Stimulated activated naive CD8-positive, alpha-beta T cell treated with anti-CD3 and anti-CD28 coated beads, Interleukin-15, amount 100 ng/mL, for 72 hours (primary cell): Measurements from ENCODE around the gene SLC13A3.

ENCODE experiments used
- ATAC-seq: fragments of 150-1000 bp; cut with Tn5 transposase; 2 replicates; pipeline ENCODE4 v1.10.0; 2021; ENCODE audit warnings: mild to moderate bottlenecking, moderate library complexity
- DNase-seq, 2 donors: peaks; one replicate each; pipeline ENCODE4 v3.0.0; 2021 to 2022
- H3K27ac Mint-ChIP-seq, 2 donors: one replicate each; pipeline ENCODE4 v1.8.0; 2022; ENCODE audit warnings: mild to moderate bottlenecking in 2 of 2, mixed read lengths in 2 of 2, moderate library complexity in 2 of 2
- H3K27me3 Mint-ChIP-seq: one replicate; pipeline ENCODE4 v1.8.0; 2022; ENCODE audit warnings: mixed read lengths
- H3K4me1 Mint-ChIP-seq: one replicate; pipeline ENCODE4 v1.8.0; 2022; ENCODE audit warnings: mild to moderate bottlenecking, mixed read lengths
- H3K4me3 Mint-ChIP-seq, 2 donors: one replicate each; pipeline ENCODE4 v1.8.0; 2022; ENCODE audit warnings: mild to moderate bottlenecking in 2 of 2, mixed read lengths in 2 of 2, moderate library complexity in 1 of 2
- H3K9me3 Mint-ChIP-seq, 2 donors: one replicate each; pipeline ENCODE4 v1.8.0; 2022; ENCODE audit warnings: mixed read lengths in 2 of 2

Gene SLC13A3

DNA sequence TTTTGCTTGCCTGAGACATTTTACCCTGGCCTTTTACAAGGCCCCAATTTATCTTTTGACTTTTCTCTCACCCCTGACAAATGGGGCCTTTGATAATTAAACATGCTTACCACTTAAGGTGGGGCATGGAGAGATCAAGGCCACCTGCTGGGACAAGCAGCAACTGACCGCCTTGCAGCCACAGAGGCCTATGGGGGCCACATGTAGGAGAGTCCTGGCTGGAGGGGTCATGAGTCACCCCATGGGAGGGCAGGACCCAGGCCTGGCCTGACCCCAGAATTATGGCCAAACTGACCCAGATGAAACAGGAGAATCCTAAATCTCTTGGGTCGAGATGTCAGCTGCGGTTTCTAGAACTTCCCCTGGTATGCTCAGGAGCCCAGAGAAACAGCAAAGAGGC is 92.3 kb downstream of the SLC13A3 start:
- Mint-ChIP-seq H3K4me3 (no peak overlapping the region), H3K9me3 (no peaks in the 10 kb centered on the region), H3K27ac (no peak overlapping the region), H3K4me1 (peaks cover 47% of the 10 kb centered on the region), H3K27me3 (no peaks in the 10 kb centered on the region)
- ATAC-seq (no peak), DNase-seq (no peak)

DNA sequence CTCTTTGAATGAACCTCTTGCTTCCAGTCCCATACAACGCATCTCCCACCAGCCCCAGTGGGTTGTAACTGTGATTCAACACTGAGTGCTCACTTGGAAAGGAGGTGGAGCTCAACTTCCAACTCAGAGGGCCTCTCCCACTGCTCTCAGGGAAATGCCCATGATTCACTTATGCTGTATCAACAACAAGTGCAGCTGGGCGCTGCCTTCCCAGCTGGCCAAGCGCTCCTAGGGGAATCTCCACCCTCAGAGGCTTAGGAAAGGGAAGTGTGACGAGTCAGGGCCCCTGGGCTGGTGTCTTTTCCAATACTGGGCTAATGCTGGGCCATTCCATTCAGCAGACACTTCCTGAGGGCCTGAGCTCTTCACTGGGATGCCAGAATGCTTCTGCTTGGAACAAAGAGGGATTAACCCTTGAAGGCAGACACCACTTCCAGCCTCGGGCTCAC is 92.7 kb downstream of the SLC13A3 start:
- Mint-ChIP-seq H3K4me1 (peaks cover 48% of the 10 kb centered on the region), H3K4me3 (no peak overlapping the region), H3K27ac (no peak overlapping the region), H3K27me3 (no peaks in the 10 kb centered on the region), H3K9me3 (no peaks in the 10 kb centered on the region)
- ATAC-seq (peak; percentile 89), DNase-seq (peak in 1 of 2 donors; percentile 60)

DNA sequence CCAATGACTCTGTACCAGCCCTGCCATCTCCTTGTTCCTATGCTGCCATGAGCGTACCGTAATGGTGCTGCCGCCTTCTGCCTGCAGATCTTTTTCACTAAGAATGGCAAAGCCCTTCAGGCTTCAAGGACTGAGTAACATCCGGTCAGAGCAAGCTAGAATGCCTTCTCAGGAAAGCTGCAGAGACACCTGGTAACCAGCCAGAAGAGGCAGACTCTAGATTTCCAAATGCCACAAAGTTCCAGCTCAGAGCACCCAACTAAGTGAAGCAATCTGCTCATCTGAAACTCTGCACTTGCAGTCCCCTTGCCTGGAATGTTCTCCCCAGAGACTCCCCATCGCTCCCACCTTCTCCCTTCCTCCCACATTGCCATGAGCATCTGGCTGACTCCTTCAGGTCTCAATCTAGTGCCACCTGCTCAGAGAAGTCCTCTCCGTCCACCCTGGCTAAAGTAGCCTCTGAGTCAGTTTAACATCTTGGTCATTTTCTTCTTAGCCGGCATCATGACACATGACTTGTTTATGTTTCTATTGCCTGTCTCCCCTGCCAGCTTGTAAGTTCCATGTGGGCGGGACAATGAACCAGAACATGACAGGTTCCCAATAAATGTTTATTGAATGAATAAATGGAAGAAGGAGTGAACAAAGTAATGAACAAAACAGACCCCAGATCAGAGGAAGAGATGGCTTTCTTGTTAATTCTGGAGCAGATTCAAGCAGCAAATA is 93.9 kb downstream of the SLC13A3 start:
- Mint-ChIP-seq H3K9me3 (no peaks in the 10 kb centered on the region), H3K27ac (peak overlapping the region in 1 of 2 donors; percentile 38), H3K4me1 (peaks cover 60% of the 10 kb centered on the region), H3K27me3 (no peaks in the 10 kb centered on the region), H3K4me3 (no peak overlapping the region)
- no peak for DNase-seq
- no peak for ATAC-seq

DNA sequence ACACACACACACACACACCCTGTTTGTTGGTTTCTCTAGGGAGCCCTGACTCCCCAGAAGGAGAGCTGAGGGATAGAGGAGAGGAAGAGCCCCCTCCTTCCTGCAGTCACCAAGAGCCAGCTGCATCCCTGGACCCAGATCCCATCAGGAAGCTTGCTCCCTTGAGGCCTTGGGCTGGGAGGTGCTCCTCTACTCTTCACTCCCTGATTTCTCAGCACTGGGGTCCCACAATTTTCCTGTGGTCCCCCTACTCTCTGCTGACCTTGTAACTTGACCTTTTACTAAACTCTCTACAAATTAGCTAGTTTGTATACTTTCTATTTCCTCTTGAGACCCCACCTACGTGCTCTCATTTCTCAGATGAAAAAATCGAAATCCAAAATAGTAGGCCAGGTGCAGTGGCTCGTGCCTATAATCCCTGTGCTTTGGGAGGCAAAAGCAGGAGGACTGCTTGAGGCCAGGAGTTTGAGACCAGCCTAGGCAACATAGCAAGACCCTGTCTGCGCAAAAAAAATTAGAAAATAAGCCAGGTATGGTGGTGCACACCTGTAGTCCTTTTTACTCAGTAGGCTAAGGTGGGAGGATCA is 95.8 kb downstream of the SLC13A3 start:
- no peak for ATAC-seq
- Mint-ChIP-seq H3K27me3 (peaks cover 5% of the 10 kb centered on the region), H3K4me3 (no peak overlapping the region), H3K9me3 (no peaks in the 10 kb centered on the region), H3K4me1 (peaks cover 69% of the 10 kb centered on the region), H3K27ac (peak overlapping the region in 1 of 2 donors; percentile 5)
- DNase-seq: no peak

DNA sequence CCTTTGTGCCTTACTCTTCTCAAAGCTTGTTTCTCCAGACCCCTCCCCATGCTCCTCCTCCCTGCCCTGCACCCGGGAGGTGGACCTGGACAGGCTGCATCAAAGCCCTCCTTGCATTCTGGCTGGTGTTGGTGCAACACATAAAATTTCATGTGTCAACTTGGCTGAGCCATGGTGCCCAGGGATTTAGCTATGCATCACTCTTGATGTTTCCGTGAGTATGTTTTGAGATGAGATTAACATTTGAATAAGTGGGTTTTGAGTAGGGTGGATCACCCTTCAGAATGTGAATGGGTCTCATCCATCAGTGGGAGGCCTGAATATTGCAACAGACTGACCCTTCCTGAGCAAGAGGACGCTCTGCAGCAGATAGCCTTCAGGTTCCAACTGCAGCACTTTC is 96.4 kb downstream of the SLC13A3 start:
- ATAC-seq: no peak
- Mint-ChIP-seq H3K27me3 (peaks cover 9% of the 10 kb centered on the region), H3K9me3 (no peaks in the 10 kb centered on the region), H3K4me1 (peaks cover 66% of the 10 kb centered on the region), H3K27ac (no peak overlapping the region), H3K4me3 (no peak overlapping the region)
- DNase-seq: no peak

DNA sequence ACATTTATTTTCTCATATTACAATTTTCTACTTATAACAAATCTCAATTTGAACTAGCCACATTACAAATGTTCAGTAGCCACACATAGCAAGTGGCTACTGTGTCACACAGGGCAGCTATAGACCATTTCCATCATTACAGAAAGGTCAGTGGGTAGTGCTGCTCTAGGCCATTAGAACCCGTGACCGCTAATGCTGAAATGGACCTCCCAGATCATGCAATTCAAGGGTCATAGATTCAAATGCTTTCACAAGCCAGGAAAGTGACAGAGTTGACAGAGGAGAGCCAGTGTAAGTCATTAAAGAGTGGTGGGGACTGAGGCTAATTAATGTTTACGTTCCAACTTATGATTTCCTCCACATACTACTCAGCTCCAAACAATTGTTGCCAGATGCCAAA is 97.3 kb downstream of the SLC13A3 start:
- no peak for ATAC-seq
- Mint-ChIP-seq H3K4me1 (peaks cover 61% of the 10 kb centered on the region), H3K27ac (no peak overlapping the region)

DNA sequence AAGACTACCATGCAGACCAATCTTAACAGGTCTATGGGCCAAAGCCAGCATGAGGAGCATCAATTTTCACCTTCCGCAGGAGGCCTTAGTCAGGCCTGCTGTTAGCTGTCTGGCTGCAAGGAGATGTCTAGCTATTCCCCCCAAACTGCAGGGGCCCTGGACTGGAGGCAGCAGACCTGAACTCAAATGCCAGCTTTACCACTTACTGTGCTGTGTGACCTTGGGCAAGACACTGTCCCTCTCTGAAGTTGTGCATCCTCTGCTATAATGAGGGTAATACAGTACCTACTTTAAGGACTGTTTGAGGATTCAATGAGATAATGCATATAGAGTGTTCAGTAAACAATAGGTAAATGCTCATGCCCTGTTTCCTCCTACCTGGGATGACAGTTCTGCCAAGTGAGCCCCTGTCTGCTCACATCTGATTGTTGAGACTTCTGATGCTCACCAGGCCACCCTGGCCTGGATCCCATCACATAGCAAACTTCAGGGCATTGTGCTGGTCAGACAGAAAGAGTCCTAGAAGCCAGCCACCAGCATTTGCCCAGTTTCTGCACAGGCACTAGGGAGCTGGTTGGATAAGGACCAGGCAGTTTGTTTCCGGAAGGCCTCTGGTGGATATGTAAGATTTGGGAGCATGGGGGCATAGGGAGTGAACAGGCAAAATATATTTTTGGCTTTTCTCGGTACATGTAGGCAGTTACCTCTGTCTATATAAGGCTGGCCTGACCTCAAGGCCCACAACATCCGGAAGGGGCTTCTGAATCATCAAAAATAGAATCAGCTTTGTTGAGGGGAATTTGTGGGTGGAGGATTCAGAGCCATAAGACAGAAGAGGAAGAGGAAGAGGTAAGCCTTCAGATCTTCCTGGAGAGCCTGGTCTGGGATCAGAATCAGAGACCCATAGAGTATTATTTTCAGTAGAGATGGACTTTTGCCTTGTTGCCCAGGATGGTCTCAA is 98.5 kb downstream of the SLC13A3 start:
- peak; percentile 96 for ATAC-seq
- Mint-ChIP-seq H3K4me1 (peaks cover 51% of the 10 kb centered on the region), H3K27ac (peak overlapping the region; percentile 63 to 65), H3K27me3 (peaks cover 9% of the 10 kb centered on the region), H3K9me3 (no peaks in the 10 kb centered on the region), H3K4me3 (peak overlapping the region; percentile 74 to 75)
- peak; percentile 57 to 68 for DNase-seq

More for the DNA sequence above, 97.3 kb downstream of the SLC13A3 start:
- Mint-ChIP-seq H3K9me3 (no peaks in the 10 kb centered on the region), H3K4me3 (no peak overlapping the region), H3K27me3 (peaks cover 9% of the 10 kb centered on the region)
- DNase-seq: no peak

DNA sequence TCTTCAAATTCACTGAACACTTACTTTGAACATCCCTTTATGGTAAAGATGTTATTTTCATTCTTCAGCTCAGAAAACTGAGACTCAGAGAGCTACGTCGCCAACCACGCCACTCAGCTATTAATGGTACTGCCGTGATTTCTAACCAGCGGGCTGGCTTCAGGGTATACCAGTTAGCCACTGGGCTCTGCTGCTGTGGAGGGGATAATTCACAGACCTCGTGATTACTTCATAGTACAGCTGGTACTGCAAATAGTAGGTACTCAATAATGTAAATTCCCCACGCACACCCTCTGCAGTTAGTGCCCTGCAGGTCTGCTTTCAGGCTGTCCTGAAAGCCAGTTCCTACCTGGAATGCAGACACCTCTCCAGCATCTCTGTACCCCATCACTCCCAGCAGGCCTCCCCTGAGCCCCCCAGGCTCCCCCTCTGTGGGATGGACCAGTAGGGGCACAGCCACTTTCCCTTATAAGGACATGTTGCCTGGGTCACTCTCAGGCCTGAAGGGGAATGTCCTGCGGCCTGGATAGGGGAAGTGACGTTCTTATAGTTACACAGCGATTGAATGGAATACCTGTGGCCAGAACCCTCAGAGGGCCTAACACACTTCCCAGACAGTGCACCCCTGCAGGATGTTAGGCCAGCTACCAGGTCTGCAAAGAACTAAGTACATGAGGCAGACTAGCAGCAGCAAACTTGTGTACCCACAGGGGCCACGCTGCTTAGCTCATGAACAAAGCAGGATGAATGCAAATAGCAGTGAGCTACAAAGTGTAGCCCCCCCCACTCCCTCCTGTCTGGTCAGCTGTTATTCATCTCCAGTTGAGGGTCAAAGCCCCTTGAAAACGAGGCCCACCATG is 99.5 kb downstream of the SLC13A3 start:
- H3K27ac Mint-ChIP-seq: no peak overlapping the region
- H3K4me3 Mint-ChIP-seq: no peak overlapping the region
- DNase-seq (no peak), ATAC-seq (no peak)
- peaks cover 9% of the 10 kb centered on the region for H3K27me3 Mint-ChIP-seq
- no peaks in the 10 kb centered on the region for H3K9me3 Mint-ChIP-seq
- peaks cover 45% of the 10 kb centered on the region for H3K4me1 Mint-ChIP-seq

DNA sequence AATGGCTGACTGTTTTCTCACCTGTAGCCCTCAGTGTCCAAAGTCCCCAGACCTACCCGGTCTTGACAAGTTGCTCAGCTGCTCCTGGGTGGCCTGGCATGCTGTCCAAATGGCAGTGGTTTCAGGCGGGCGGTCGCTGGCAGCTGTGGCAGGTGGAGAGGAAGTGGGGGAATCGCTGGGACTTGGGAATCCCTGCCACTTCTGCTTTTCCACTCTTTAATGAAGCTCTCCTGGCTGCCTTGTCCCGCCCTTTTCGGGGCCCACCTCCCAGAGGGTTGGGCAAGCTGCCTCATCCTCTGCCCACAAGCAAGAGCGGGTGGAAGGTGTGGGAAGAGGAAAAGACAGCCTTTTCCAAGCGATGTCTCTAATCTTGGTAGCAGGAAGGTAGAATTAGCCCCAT is 100.8 kb downstream of the SLC13A3 start, which contains the start of gene OCSTAMP:
TSS of gene OCSTAMP (minus strand) at position 194 of the 400 bp plus-strand sequence. CDS start at position 100, 94 bp downstream.
- DNase-seq (no peak), ATAC-seq (no peak)
- Mint-ChIP-seq H3K27me3 (peaks cover 9% of the 10 kb centered on the region), H3K4me3 (no peak within 1 kb of the TSS), H3K9me3 (no peaks in the 10 kb centered on the region), H3K4me1 (peaks cover 41% of the 10 kb centered on the region), H3K27ac (peak within 1 kb of the TSS in 1 of 2 donors; percentile 5)

DNA sequence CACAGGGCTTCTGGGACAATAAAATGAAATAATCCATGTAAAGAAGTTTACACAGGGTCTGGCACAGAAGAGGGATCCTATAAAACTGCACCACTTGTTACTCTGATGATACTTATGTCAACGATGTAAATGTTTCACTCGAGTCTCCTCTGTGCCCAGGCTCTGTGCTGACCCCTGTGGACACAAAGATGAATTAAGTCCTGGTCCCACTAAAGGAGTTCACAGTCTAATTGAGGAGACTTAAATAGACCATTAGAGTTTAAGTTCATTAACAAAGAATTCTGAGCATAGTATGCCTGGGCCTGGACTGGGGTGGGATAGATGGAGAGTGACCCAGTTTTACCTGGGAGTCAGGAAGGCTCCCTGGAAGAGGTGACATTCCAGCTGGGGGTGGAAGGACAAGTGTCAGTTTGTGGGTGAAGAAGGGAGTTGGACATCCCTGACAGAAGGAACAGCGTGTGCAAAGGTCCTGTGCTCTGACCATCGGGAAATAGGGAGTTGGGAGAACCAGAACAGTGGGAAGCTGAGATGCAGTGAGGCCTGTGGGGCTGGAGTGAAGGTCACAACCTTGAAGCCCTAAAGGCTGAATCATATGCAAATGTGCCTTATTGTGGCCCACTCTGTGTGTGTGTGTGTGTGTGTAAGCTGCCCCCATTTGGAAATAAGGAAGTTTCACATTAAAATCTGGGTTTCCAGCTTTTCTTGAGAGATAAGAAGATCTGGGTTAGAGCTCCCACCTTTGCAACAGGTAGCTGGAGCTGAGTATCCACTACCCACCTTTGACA is 101.9 kb downstream of the SLC13A3 start:
- DNase-seq (peak in 1 of 2 donors; percentile 28), ATAC-seq (no peak)
- peaks cover 31% of the 10 kb centered on the region for H3K4me1 Mint-ChIP-seq
- peaks cover 9% of the 10 kb centered on the region for H3K27me3 Mint-ChIP-seq
- H3K4me3 Mint-ChIP-seq: no peak overlapping the region
- no peaks in the 10 kb centered on the region for H3K9me3 Mint-ChIP-seq
- H3K27ac Mint-ChIP-seq: no peak overlapping the region

DNA sequence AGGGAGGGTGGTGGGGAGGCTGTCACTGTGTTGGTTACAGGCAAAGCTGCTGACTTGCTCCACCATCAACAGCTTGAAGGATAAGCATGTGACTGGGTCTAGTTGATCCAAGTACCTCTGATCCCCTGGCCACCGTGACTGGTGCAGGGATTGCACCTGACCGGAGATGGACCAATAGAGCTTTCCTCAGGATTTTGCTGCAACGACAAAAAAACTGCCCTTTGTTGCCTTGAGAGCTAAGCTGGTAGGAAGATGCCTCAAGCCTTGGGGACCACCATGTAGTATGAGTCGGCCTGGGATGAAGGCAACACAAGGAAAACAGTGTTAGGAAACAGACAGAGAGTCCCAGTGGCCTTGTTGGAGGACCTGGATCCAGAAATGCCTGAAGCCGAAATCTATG is 102.6 kb downstream of the SLC13A3 start:
- Mint-ChIP-seq H3K27ac (no peak overlapping the region), H3K4me1 (peaks cover 34% of the 10 kb centered on the region), H3K4me3 (no peak overlapping the region), H3K9me3 (no peaks in the 10 kb centered on the region), H3K27me3 (peaks cover 9% of the 10 kb centered on the region)
- DNase-seq (no peak), ATAC-seq (no peak)

DNA sequence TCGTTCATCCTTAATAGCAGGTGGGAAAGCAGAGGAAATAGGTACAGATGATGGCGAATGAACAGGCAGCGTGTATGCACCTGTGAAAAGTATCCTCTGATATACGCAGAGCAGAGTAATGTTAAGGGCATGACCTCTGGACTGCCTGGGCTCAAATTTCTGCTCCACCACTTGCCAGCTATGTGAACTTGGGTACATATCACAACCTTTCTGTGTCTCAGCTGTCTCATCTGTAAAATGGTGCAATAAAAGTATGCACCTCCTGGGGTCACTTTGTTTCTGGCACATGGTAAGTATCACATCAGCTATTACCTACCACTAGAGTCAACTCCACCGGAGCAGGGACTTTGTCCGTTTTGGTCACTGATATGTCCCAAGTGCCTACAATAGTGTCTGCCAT is 103.3 kb downstream of the SLC13A3 start:
- Mint-ChIP-seq H3K4me3 (no peak overlapping the region), H3K4me1 (peaks cover 29% of the 10 kb centered on the region), H3K27me3 (peaks cover 14% of the 10 kb centered on the region), H3K27ac (no peak overlapping the region), H3K9me3 (no peaks in the 10 kb centered on the region)
- no peak for ATAC-seq
- DNase-seq: no peak

DNA sequence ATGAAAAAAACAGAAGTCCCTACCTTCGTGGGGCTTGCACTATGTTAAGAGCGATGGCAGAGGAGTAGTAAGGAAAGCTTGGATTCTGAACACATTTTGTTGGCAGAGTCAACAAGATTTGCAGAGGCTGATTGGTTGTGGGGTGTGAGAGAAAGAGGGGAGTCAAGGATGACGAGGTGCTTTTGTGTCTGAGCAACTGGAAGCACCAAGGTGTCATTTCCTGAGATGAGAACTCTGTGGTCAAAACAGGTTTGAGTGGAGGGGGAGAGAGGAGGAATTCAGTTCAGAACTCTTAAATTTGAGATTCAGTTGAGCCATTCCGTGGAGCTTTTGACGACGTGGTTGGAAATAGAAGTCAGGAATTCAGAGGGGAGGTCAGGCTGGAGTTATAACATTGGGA is 104.3 kb downstream of the SLC13A3 start:
- Mint-ChIP-seq H3K9me3 (no peaks in the 10 kb centered on the region), H3K4me3 (no peak overlapping the region), H3K4me1 (peaks cover 18% of the 10 kb centered on the region), H3K27ac (no peak overlapping the region), H3K27me3 (peaks cover 18% of the 10 kb centered on the region)
- DNase-seq (peak in 1 of 2 donors; percentile 27), ATAC-seq (no peak)

DNA sequence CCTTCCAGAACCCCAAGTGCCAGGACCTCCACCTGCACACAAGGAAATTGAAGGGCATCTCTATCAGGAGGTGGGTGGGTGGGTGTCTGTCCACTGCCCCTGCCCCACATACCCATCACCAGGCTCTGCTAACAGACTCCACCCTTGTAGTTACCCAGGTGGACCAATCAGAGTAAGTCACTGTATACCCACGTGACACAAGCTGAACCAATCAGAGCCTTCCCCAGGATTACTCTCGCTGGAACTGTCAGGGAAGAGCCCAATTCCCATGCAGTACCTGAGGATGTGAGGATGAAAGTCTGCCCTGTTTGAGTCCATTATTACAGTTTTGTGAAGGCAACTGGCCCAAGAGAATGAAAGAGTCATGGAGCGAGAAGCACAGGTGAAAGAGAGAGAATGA is 105.0 kb downstream of the SLC13A3 start:
- Mint-ChIP-seq H3K27me3 (peaks cover 20% of the 10 kb centered on the region), H3K27ac (peak overlapping the region in 1 of 2 donors; percentile 99), H3K9me3 (no peaks in the 10 kb centered on the region), H3K4me1 (peaks cover 15% of the 10 kb centered on the region), H3K4me3 (peak overlapping the region in 1 of 2 donors; percentile 26)
- ATAC-seq: no peak
- DNase-seq: no peak
